GM12878 (cell line): ENCODE data around the gene UNC13D. TPM values are rescaled to one million over a fixed set of nuclear protein-coding genes. Genes with fewer than 3 reads are reported as not detected.

ENCODE experiments used
- ASH2L ChIP-seq: fragments of 300-600, 200-600 bp; sonication (generic); IDR thresholded peaks from 2 replicates; pipeline ENCODE4 v1.6.1; 2017; ENCODE audit warnings: low read depth, mild to moderate bottlenecking, borderline replicate concordance
- BACH1 ChIP-seq: fragments of 450-650 bp; IDR thresholded peaks from 2 replicates; pipeline ENCODE4 v1.6.1; 2017; ENCODE audit warnings: mild to moderate bottlenecking, borderline replicate concordance
- CBX5 ChIP-seq: sonication (generic); IDR thresholded peaks from 2 replicates; pipeline ENCODE4 v1.6.1; 2016; ENCODE audit warnings: low read depth, moderate library complexity, mild to moderate bottlenecking, inconsistent platforms
- CREM ChIP-seq: IDR thresholded peaks from 2 replicates; pipeline ENCODE4 v1.6.1; 2014; ENCODE audit warnings: antibody characterized with exemption, low read depth
- DPF2 ChIP-seq: fragments of 450-650 bp; IDR thresholded peaks from 2 replicates; pipeline ENCODE4 v1.6.1; 2017; ENCODE audit warnings: mild to moderate bottlenecking
- E2F4 ChIP-seq: IDR thresholded peaks from 2 replicates; pipeline ENCODE4 v1.6.1; 2012; ENCODE audit warnings: low read depth, low read length, improper control_type of control experiment
- FOS ChIP-seq: IDR thresholded peaks from 3 replicates; pipeline ENCODE4 v1.6.1; 2011; ENCODE audit warnings: borderline replicate concordance; ENCODE audit not compliant: insufficient read length; ENCODE audit errors: extremely low read depth
- HDGF ChIP-seq: fragments of 450-650 bp; IDR thresholded peaks from 2 replicates; pipeline ENCODE4 v1.6.1; 2016; ENCODE audit warnings: antibody characterized with exemption
- KAT2A ChIP-seq: conservative IDR thresholded peaks from 2 replicates; pipeline ENCODE4 v1.6.1; 2011; ENCODE audit warnings: low read depth, low read length; ENCODE audit not compliant: control insufficient read depth
- MEF2B ChIP-seq: fragments of 450-650 bp; IDR thresholded peaks from 2 replicates; pipeline ENCODE4 v1.6.1; 2018; ENCODE audit warnings: mild to moderate bottlenecking, moderate library complexity; ENCODE audit not compliant: partially characterized antibody, poor library complexity, severe bottlenecking
- MTA2 ChIP-seq: fragments of 450-650 bp; IDR thresholded peaks from 2 replicates; pipeline ENCODE4 v1.6.1; 2016; ENCODE audit warnings: low read depth, mild to moderate bottlenecking, moderate library complexity
- MTA3 ChIP-seq: IDR thresholded peaks from 2 replicates; pipeline ENCODE4 v1.6.1; 2012; ENCODE audit warnings: low read length, inconsistent platforms, borderline replicate concordance
- NR2C2 ChIP-seq: IDR thresholded peaks from 2 replicates; pipeline ENCODE4 v1.6.1; 2011; ENCODE audit warnings: borderline replicate concordance, low read depth; ENCODE audit not compliant: control insufficient read depth, insufficient read length
- PAX8 ChIP-seq: fragments of 450-650 bp; IDR thresholded peaks from 2 replicates; pipeline ENCODE4 v1.6.1; 2017; ENCODE audit warnings: mild to moderate bottlenecking, moderate library complexity
- PML ChIP-seq: IDR thresholded peaks from 2 replicates; pipeline ENCODE4 v1.6.1; 2012; ENCODE audit warnings: low read length, inconsistent platforms
- RELA ChIP-seq: fragments of 450-650 bp; IDR thresholded peaks from 2 replicates; pipeline ENCODE4 v1.8.0; 2014; ENCODE audit warnings: borderline replicate concordance; ENCODE audit not compliant: partially characterized antibody
- SREBF2 ChIP-seq: IDR thresholded peaks from 2 replicates; pipeline ENCODE4 v1.6.1; 2012; ENCODE audit warnings: mild to moderate bottlenecking, low read length
- TARDBP ChIP-seq: IDR thresholded peaks from 2 replicates; pipeline ENCODE4 v1.6.1; 2016; ENCODE audit warnings: borderline replicate concordance
- TCF3 ChIP-seq: IDR thresholded peaks from 2 replicates; pipeline ENCODE4 v1.6.1; 2012; ENCODE audit warnings: low read depth, mild to moderate bottlenecking, low read length, borderline replicate concordance; ENCODE audit not compliant: insufficient read depth
- YBX1 ChIP-seq: fragments of 450-650 bp; IDR thresholded peaks from 2 replicates; pipeline ENCODE4 v1.6.1; 2016; ENCODE audit warnings: antibody characterized with exemption
- ZBED1 ChIP-seq: IDR thresholded peaks from 2 replicates; pipeline ENCODE4 v1.6.1; 2016; ENCODE audit warnings: borderline replicate concordance
- ZBTB11 ChIP-seq: fragments of 450-650 bp; formaldehyde crosslinking; IDR thresholded peaks from 2 replicates; pipeline ENCODE4 v1.5.0; 2022; ENCODE audit warnings: mild to moderate bottlenecking, missing genetic modification characterization
- ZBTB4 ChIP-seq: fragments of 450-650 bp; formaldehyde crosslinking; IDR thresholded peaks from 2 replicates; pipeline ENCODE4 v1.4.0; 2022; ENCODE audit warnings: mild to moderate bottlenecking, moderate library complexity
- ZNF217 ChIP-seq: fragments of 450-650 bp; IDR thresholded peaks from 2 replicates; pipeline ENCODE4 v1.6.1; 2017; ENCODE audit warnings: antibody characterized with exemption, mild to moderate bottlenecking
- polyA plus RNA-seq, 11 experiments: library from polyadenylated mRNA; depleted of rRNA in 4 of 11; unstranded in 6 of 11; stranded (reverse) in 5 of 11; fragments of >200 nt; fragmentation: Nextera tagmentation in 4 of 11; fragmentation: Illumina TruSeq in 1 of 11; extraction: Ambion mirVana in 4 of 11; extraction: Trizol in 1 of 11; gene quantifications; 1 replicate in 1 of 11; 2 replicates in 10 of 11; pipeline versions ENCODE4 v1.2.1 to v1.2.3, GENCODE V29; 2011 to 2016; ENCODE audit warnings: inconsistent platforms in 2 of 11, missing spikeins in 2 of 11, low read depth in 1 of 11
- total RNA-seq, 4 experiments: library from RNA; depleted of rRNA in 3 of 4; stranded (reverse); fragments of >200 nt in 3 of 4; fragmentation: Illumina TruSeq in 1 of 4; extraction: Trizol in 1 of 4; gene quantifications; 2 replicates each; pipeline versions ENCODE4 v1.2.1 to v1.2.3, GENCODE V29; 2013 to 2021

Gene UNC13D
- total and polyA plus RNA-seq, 10 of the 15 experiments (the other 5 are each of a cell fraction or from before 2014, with no cell fraction given), result 0.32 to 63.9 (median 25.2) TPM

GRCh38 chr17:75785016-75785890 is 59.0 kb downstream of the UNC13D start (continued):
- TF ChIP-seq MTA2, result peak; percentile 36; the same call in 1 of the 2 replicates
- TF ChIP-seq RELA, result peak; percentile 41
- no peak; the same call in 1 of the 2 replicates for TF ChIP-seq CREM
- no peak for TF ChIP-seq YBX1
- TF ChIP-seq PML, result peak; percentile 66
- no peak for TF ChIP-seq SREBF2
- TF ChIP-seq BACH1, result peak; percentile 99
- no peak for TF ChIP-seq PAX8
- no peak for TF ChIP-seq KAT2A
- TF ChIP-seq E2F4, result peak; percentile 70; the same call in 1 of the 2 replicates
- TF ChIP-seq MEF2B, result peak; percentile 98
- TF ChIP-seq ASH2L, result no peak
- TF ChIP-seq NR2C2, result no peak
- TF ChIP-seq MTA3, result peak; percentile 80; the same call in 1 of the 2 replicates
- TF ChIP-seq ZBED1, result peak; percentile 78; the same call in 1 of the 2 replicates
- 0 out of 2 replicates have a peak, but pooled peaks have one; percentile 53 for TF ChIP-seq DPF2
- TF ChIP-seq HDGF, result no peak
- no peak for TF ChIP-seq ZBTB11 (CRISPR knock-in tag)
- 0 out of 2 replicates have a peak, but pooled peaks have one; percentile 50 for TF ChIP-seq TCF3
- no peak for TF ChIP-seq FOS
- TF ChIP-seq ZBTB4 (CRISPR knock-in tag), result no peak
- TF ChIP-seq TARDBP, result no peak; the same call in 1 of the 2 replicates
- TF ChIP-seq ZNF217, result no peak
- TF ChIP-seq CBX5, result no peak
